Mesothelial cell of epicardium (in vitro differentiated cells): ENCODE data around the gene PRCD. TPM values are rescaled to one million over a fixed set of nuclear protein-coding genes. Genes with fewer than 3 reads are reported as not detected.

Experiments
- DNase-seq, 2 experiments: peaks; one replicate each; pipeline ENCODE4 v3.0.0; 2021; ENCODE audit warnings: low spot score in 2 of 2; ENCODE audit not compliant: unreplicated experiment in 2 of 2
- H3K27ac Mint-ChIP-seq: 2 replicates; pipeline ENCODE4 v1.8.0; 2021; ENCODE audit warnings: mixed read lengths
- H3K27me3 Mint-ChIP-seq: 2 replicates; pipeline ENCODE4 v1.8.0; 2021; ENCODE audit warnings: low read depth, mixed read lengths
- H3K36me3 Mint-ChIP-seq: 2 replicates; pipeline ENCODE4 v1.8.0; 2021; ENCODE audit warnings: mixed read lengths
- H3K4me1 Mint-ChIP-seq: 2 replicates; pipeline ENCODE4 v1.8.0; 2021; ENCODE audit warnings: mixed read lengths
- H3K4me3 Mint-ChIP-seq: 2 replicates; pipeline ENCODE4 v1.8.0; 2021; ENCODE audit warnings: mild to moderate bottlenecking, moderate library complexity, mixed read lengths
- H3K9me3 Mint-ChIP-seq: 2 replicates; pipeline ENCODE4 v1.8.0; 2021; ENCODE audit warnings: mixed read lengths
- total RNA-seq: library from RNA; stranded (reverse); gene quantifications from 3 replicates; pipeline ENCODE4 v1.2.1, GENCODE V29; 2021
- TF ChIP-seq, protein P1 (sequence below): fragments of 200-600 bp; sonication (generic); IDR thresholded peaks from one replicate; pipeline ENCODE4 v1.5.0; 2021; ENCODE audit warnings: antibody characterized with exemption; ENCODE audit not compliant: unreplicated experiment

The PRCD gene
- total RNA-seq, 1 donor from 2014 or later = 9.9 TPM

DNA sequence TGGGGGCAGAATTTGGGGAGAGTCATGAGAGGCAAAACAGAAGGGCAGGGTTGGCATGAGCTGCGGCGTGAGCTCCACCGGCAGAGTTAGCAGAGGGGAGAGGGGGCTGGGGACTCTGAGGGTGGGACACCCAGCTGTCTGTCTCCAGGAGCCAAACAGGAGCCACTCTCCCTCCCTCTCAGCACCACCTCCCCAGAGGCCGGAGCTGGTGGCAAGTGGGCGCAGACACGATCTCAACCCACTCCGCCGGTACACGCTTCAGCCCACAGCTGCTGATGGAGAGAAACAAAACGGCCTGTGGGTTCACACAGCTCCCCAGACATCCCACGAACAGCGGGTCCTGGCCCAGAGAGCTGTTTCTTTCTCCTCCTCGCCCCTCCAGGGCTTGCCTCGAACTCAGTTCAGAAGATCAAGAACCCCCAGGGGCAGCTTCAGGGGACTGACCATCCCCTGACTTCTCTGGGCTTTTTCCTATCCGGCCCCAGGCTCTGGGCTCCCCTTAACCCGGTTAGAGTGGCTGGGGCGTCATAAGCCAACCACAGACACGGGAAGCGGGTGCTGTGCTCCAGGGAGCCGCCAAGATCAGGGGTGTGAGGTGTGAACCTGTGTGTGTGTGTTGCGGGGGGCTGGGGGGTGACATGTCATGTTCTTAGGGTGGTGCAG lies 46.2 kb upstream of the PRCD start:
- H3K27me3 Mint-ChIP-seq = peaks cover 3% of the 10 kb centered on the region
- no peak for DNase-seq
- peaks cover 26% of the 10 kb centered on the region for H3K4me1 Mint-ChIP-seq
- H3K9me3 Mint-ChIP-seq = no peaks in the 10 kb centered on the region
- no peak overlapping the region for H3K4me3 Mint-ChIP-seq
- TF ChIP-seq, protein P1, sequence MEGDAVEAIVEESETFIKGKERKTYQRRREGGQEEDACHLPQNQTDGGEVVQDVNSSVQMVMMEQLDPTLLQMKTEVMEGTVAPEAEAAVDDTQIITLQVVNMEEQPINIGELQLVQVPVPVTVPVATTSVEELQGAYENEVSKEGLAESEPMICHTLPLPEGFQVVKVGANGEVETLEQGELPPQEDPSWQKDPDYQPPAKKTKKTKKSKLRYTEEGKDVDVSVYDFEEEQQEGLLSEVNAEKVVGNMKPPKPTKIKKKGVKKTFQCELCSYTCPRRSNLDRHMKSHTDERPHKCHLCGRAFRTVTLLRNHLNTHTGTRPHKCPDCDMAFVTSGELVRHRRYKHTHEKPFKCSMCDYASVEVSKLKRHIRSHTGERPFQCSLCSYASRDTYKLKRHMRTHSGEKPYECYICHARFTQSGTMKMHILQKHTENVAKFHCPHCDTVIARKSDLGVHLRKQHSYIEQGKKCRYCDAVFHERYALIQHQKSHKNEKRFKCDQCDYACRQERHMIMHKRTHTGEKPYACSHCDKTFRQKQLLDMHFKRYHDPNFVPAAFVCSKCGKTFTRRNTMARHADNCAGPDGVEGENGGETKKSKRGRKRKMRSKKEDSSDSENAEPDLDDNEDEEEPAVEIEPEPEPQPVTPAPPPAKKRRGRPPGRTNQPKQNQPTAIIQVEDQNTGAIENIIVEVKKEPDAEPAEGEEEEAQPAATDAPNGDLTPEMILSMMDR = no peak
- no peaks in the 10 kb centered on the region for H3K36me3 Mint-ChIP-seq
- no peak overlapping the region for H3K27ac Mint-ChIP-seq

DNA sequence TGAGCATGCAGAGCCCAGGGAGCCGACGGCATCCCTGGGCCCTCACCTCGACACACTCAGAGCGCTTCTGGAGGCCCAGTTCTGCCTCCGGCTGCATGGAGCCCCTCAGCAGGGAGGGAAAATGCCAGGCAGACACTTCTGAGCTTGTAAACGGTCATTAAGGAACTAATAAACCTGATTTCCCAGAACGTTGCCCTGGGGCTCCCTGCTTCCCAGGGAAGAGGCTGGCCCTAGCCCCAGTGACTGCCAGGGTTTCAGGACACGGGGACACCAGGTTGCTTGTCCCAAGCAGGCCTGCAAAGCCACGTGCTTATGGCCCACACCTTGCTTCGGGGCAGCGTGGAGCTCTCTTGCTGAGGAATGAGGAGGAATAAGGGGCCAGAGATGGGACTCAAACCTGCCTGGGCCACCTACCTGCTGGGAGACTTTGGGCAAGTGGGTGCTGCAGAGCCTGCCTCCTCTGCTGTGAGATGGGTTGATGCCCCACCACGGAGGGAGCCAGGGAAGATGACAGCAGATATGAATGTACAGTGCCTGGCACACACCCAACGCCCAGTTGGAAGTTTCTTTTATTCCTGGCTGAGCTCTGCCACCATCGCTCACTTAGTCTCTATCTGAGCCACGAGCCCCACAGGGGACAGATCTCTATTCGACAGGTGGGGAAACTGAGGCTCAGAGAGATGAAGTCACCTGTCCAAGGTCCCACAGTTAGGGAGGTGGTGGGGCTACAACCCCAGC lies 44.0 kb upstream of the PRCD start:
- Mint-ChIP-seq H3K4me3 (no peak overlapping the region), H3K27me3 (peaks cover 7% of the 10 kb centered on the region), H3K27ac (no peak overlapping the region), H3K36me3 (no peaks in the 10 kb centered on the region), H3K4me1 (peaks cover 44% of the 10 kb centered on the region), H3K9me3 (no peaks in the 10 kb centered on the region)
- DNase-seq = no peak
- TF ChIP-seq, protein P1 = no peak

DNA sequence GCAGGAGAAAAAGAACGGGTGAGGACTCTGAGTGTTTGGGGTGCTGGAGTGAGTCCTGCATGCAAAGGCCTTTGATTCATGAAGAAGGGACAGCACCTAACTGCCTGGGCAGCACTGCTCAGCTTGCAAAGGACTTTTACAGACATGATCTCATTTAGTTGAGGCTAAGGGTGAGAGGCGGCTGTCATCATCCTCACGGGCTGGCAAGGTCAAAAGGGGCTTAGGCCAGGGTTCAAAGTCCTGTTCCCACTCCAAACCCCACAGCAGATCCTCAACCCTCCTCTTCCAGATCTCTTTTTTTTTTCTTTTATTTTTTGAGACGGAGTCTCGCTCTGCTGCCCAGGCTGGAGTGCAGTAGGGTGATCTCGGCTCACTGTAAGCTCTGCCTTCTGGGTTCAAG lies 43.4 kb upstream of the PRCD start:
- no peaks in the 10 kb centered on the region for H3K9me3 Mint-ChIP-seq
- peaks cover 7% of the 10 kb centered on the region for H3K27me3 Mint-ChIP-seq
- no peak for DNase-seq
- H3K27ac Mint-ChIP-seq = no peak overlapping the region
- no peaks in the 10 kb centered on the region for H3K36me3 Mint-ChIP-seq
- TF ChIP-seq, protein P1 = no peak
- H3K4me3 Mint-ChIP-seq = no peak overlapping the region
- H3K4me1 Mint-ChIP-seq = peaks cover 46% of the 10 kb centered on the region

DNA sequence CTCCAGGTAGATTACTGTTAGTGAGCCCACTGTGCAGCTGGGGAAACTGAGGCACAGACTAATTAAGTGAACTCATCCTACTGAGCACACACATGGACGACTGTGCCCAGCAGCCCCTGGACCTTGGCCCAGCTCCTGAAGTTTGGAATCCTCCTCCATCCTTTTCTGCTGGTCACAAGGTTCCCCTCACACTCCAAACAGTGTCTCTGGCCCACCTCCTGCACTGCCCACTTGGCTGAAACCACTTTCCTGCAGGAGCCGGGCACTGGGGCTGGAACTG lies 42.2 kb upstream of the PRCD start:
- H3K9me3 Mint-ChIP-seq = no peaks in the 10 kb centered on the region

DNA sequence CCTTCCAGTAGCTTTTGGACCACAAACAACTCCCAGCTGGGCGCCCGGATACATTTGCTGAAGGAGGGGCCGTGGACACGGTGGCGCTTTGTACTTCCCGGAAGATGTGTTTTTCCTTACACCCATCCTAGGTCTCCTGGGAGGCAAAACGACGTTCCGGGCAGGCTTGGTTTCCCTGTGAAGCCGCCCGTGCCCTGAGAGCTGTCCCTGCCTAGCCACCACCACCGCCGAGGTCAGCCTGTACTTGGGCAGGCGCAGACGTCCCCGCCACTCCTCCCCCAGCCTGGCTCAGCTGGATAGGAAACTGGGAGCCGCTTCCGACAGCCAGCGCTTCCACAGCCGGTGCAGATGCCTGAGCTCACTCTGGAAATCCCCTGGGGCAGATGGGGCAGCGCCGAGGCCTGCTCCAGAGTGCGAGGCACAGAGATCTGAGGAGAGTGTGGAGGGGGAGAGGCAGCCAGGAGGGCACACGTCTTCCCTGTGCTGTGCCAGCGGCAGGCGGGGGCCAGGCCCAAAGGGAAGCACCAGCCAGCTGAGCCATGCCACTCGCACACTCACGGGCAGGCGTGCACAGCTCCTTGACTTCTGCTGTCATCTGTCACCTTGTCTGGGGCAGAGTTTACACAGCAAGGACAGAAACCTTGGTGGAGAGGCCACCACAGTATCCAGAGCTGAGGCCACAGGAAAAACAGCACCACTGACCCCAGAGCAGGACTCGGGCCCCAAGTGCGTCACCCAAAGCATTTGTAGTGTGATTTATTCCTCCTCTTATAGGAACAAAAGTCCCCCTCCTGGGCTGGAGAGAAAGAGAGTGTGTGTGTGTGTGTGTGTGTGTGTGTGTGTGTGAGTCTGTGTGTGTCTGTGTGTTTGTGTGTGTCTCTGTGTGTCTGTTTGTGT lies 41.6 kb upstream of the PRCD start:
- peak; percentile 43 to 74 for DNase-seq
- H3K27ac Mint-ChIP-seq = peak overlapping the region; percentile 84

More for the DNA sequence above, 42.2 kb upstream of the PRCD start:
- no peaks in the 10 kb centered on the region for H3K36me3 Mint-ChIP-seq
- TF ChIP-seq, protein P1 = no peak
- peaks cover 7% of the 10 kb centered on the region for H3K27me3 Mint-ChIP-seq
- DNase-seq = no peak
- peaks cover 49% of the 10 kb centered on the region for H3K4me1 Mint-ChIP-seq
- H3K27ac Mint-ChIP-seq = peak overlapping the region; percentile 84
- H3K4me3 Mint-ChIP-seq = no peak overlapping the region

More for the DNA sequence above, 41.6 kb upstream of the PRCD start:
- H3K9me3 Mint-ChIP-seq = no peaks in the 10 kb centered on the region
- H3K27me3 Mint-ChIP-seq = peaks cover 5% of the 10 kb centered on the region
- H3K36me3 Mint-ChIP-seq = no peaks in the 10 kb centered on the region
- H3K4me3 Mint-ChIP-seq = peak overlapping the region; percentile 33
- TF ChIP-seq, protein P1 = no peak
- H3K4me1 Mint-ChIP-seq = peaks cover 45% of the 10 kb centered on the region
